Measurements from ENCODE around the gene CAMSAP2. TPM values are rescaled to one million over a fixed set of nuclear protein-coding genes. Genes with fewer than 3 reads are reported as not detected.
A peak's percentile ranks its signal among the peaks of the same experiment; 100 is the strongest.

The CAMSAP2 gene
- total RNA-seq, 2 donors from 2014 or later, result 22.1 to 22.2 TPM

DNA sequence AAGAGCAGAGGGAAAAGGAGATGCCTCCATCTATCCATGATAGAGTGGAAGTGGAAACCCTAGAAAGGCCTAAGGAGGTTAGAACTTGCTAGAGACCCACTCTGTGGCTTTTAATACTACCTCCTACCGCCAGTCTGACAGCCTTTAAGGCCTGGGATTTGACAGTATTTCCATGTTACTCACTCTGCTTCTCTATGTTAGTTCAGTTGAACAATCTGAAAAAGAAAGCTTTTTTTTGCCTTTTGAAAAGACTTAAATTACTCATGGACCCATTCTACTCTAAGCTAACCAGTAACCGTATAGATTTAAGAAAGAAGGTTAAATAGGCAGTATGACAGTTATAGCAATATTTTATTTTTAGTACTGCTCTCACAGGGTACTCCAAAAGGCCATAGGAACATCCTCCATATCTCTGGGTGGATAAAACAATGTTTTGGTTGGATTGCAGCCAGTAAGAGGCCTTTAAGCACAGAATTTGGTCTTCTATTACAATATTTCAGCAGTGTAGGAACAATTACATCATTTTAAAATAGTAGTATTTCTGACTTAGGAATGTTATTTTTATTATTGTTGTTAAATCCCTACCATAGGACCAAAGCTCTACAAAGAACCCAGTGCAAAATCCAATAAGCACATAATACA lies 118.1 kb downstream of the CAMSAP2 start:
- TF ChIP-seq, protein P1, sequence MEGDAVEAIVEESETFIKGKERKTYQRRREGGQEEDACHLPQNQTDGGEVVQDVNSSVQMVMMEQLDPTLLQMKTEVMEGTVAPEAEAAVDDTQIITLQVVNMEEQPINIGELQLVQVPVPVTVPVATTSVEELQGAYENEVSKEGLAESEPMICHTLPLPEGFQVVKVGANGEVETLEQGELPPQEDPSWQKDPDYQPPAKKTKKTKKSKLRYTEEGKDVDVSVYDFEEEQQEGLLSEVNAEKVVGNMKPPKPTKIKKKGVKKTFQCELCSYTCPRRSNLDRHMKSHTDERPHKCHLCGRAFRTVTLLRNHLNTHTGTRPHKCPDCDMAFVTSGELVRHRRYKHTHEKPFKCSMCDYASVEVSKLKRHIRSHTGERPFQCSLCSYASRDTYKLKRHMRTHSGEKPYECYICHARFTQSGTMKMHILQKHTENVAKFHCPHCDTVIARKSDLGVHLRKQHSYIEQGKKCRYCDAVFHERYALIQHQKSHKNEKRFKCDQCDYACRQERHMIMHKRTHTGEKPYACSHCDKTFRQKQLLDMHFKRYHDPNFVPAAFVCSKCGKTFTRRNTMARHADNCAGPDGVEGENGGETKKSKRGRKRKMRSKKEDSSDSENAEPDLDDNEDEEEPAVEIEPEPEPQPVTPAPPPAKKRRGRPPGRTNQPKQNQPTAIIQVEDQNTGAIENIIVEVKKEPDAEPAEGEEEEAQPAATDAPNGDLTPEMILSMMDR (conservative IDR thresholded peaks at IDR 0.05), result no peak
- no peak overlapping the region for H3K27ac ChIP-seq (ENCODE audit: low read depth, low read length)

DNA sequence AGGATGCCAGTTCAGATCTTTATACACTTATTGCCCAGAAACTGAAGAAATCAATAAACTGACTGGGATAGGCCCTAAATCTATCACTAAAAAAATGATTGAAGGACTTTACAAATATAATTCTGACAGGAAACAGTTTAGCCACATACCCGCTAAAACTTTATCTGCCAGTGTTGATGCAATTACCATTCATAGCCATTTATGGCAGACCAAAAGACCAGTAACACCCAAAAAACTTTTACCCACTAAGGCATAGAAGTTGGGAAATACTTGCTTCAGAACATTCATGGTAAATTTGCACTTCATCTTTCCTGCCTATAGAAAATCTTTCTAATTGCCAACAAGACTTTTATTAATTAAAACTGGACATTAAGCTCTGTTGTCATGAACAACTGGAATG lies 119.1 kb downstream of the CAMSAP2 start:
- WGBS, 2 experiments (ENCODE audit: insufficient coverage in 1 of 2, insufficient read length in 1 of 2), result 97 to 100% methylated on average over 1 of the region's 1 CpG
- H3K27me3 Mint-ChIP-seq (ENCODE audit: insufficient read depth), result no peaks in the 10 kb centered on the region
- no peak overlapping the region for H3K27ac Mint-ChIP-seq

More for the DNA sequence above, 118.1 kb downstream of the CAMSAP2 start:
- no peaks in the 10 kb centered on the region for H3K27me3 Mint-ChIP-seq (ENCODE audit: insufficient read depth)
- Histone ChIP-seq H3K4me1 (ENCODE audit: control insufficient read depth, insufficient read depth, low read length) (no peaks in the 10 kb centered on the region), H3K4me3 (ENCODE audit: low read length) (no peak overlapping the region), H3K27me3 (ENCODE audit: control insufficient read depth, insufficient read depth, low read length, poor library complexity, severe bottlenecking) (no peaks in the 10 kb centered on the region), H3K36me3 (ENCODE audit: control insufficient read depth, insufficient read depth, low read length) (peaks cover 64% of the 10 kb centered on the region), H3K9me3 (ENCODE audit: control insufficient read depth, low read length) (no peaks in the 10 kb centered on the region), H3K9ac (ENCODE audit: extremely low read depth, low read length, poor library complexity, severe bottlenecking) (no peak overlapping the region)
- H3K27ac Mint-ChIP-seq, result no peak overlapping the region
- H3K4me1 Mint-ChIP-seq, result no peaks in the 10 kb centered on the region
- DNase-seq, result no peak
- H3K36me3 Mint-ChIP-seq (ENCODE audit: low read depth), result peaks cover 15% of the 10 kb centered on the region
- 98 to 100% methylated on average over 1 to 2 of the region's 2 CpGs for WGBS, 2 experiments (ENCODE audit: insufficient coverage in 1 of 2, insufficient read length in 1 of 2)
- no peaks in the 10 kb centered on the region for H3K9me3 Mint-ChIP-seq
- no peak overlapping the region for H3K4me3 Mint-ChIP-seq

DNA sequence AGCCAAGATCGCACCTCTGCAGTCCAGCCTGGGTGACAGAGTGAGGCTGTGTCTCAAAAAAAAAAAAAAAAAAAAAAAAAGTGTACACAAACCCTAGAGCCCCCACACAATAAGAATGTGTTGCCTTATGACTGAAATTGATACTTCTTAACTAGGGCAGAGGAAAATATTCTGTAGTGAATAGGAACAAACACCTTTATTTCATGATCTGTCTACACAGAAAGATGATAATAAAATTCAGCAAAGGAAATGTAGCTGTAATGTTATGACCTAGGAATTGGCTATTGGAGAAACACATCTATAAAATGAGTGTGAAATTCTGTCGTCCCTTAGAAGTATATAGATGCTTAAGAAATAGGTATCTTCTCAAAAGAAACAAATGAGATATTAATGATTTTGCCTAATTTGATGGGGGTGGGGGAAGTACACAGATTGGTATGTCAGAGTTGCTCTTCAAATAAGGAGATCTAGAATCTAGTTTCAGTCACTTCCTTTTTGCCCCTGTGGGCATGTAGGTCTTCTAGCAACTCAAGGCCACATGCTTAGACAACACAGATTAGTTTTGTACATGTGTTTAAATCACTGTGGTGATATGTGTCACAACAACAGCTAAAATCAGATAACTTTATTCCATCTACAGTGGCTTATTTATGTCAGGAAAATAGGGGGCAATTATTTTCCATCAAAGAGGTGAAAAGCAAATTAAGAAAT lies 123.4 kb downstream of the CAMSAP2 start:
- Mint-ChIP-seq H3K27ac (peak overlapping the region; percentile 12), H3K36me3 (ENCODE audit: low read depth) (peaks cover 8% of the 10 kb centered on the region), H3K9me3 (no peaks in the 10 kb centered on the region), H3K4me3 (no peak overlapping the region), H3K27me3 (ENCODE audit: insufficient read depth) (no peaks in the 10 kb centered on the region), H3K4me1 (peaks cover 7% of the 10 kb centered on the region)
- no peaks in the 10 kb centered on the region for H3K27me3 ChIP-seq (ENCODE audit: control insufficient read depth, insufficient read depth, low read length, poor library complexity, severe bottlenecking)
- peaks cover 46% of the 10 kb centered on the region for H3K36me3 ChIP-seq (ENCODE audit: control insufficient read depth, insufficient read depth, low read length)
- no peaks in the 10 kb centered on the region for H3K9me3 ChIP-seq (ENCODE audit: control insufficient read depth, low read length)
- H3K27ac ChIP-seq (ENCODE audit: low read depth, low read length), result no peak overlapping the region
- 93 to 94% methylated on average over 2 of the region's 2 CpGs for WGBS, 2 experiments (ENCODE audit: insufficient coverage in 1 of 2, insufficient read length in 1 of 2)
- no peak overlapping the region for H3K4me3 ChIP-seq (ENCODE audit: low read length)
- H3K4me1 ChIP-seq (ENCODE audit: control insufficient read depth, insufficient read depth, low read length), result no peaks in the 10 kb centered on the region
- H3K9ac ChIP-seq (ENCODE audit: extremely low read depth, low read length, poor library complexity, severe bottlenecking), result no peak overlapping the region
- TF ChIP-seq, protein P1 (conservative IDR thresholded peaks at IDR 0.05), result no peak
- DNase-seq, result no peak

More for the DNA sequence above, 119.1 kb downstream of the CAMSAP2 start:
- Mint-ChIP-seq H3K36me3 (ENCODE audit: low read depth) (peaks cover 11% of the 10 kb centered on the region), H3K4me1 (no peaks in the 10 kb centered on the region), H3K4me3 (no peak overlapping the region), H3K9me3 (no peaks in the 10 kb centered on the region)
- TF ChIP-seq, protein P1 (conservative IDR thresholded peaks at IDR 0.05), result no peak
- H3K27ac ChIP-seq (ENCODE audit: low read depth, low read length), result no peak overlapping the region
- no peak overlapping the region for H3K4me3 ChIP-seq (ENCODE audit: low read length)
- no peaks in the 10 kb centered on the region for H3K9me3 ChIP-seq (ENCODE audit: control insufficient read depth, low read length)
- no peaks in the 10 kb centered on the region for H3K4me1 ChIP-seq (ENCODE audit: control insufficient read depth, insufficient read depth, low read length)
- DNase-seq, result no peak
- H3K36me3 ChIP-seq (ENCODE audit: control insufficient read depth, insufficient read depth, low read length), result peaks cover 65% of the 10 kb centered on the region
- no peak overlapping the region for H3K9ac ChIP-seq (ENCODE audit: extremely low read depth, low read length, poor library complexity, severe bottlenecking)
- no peaks in the 10 kb centered on the region for H3K27me3 ChIP-seq (ENCODE audit: control insufficient read depth, insufficient read depth, low read length, poor library complexity, severe bottlenecking)
